ENCODE data around the gene PRKCZ. TPM values are rescaled to one million over a fixed set of nuclear protein-coding genes. Genes with fewer than 3 reads are reported as not detected.

Gene PRKCZ
- total and polyA plus RNA-seq, 9 of the 15 experiments (the other 6 are each of a cell fraction or from before 2014, with no cell fraction given): 0.07 to 3.1 (median 1.3) TPM

DNA sequence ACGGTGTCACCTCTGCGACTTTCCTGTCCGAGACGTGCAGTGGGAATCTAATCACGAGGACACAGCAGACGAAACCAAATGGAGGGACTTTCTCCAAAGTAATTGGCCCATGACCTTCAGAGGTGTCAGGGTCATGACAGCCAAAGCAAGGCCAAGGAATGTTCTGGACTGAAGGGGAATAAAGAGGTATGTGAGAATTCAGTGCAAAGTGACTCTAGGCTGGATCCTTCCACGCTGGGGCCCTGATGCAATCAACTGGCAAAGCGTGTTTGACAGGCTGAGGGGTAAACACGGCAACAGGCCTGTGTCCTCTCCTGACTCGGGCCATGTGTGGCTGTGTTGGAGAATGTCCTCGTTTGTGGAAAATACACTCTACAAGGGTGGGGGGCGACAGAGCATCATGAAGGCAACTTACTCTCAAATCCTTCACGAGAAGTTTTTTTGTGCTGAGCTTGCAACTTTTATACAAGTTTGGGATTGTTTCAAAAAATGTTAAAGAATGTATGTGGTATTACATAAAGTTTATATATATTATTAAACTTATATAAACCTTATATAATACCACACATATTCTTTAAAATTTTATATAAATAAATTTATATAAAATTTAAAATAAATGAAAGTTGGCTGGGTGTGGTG, 48.3 kb upstream of the PRKCZ start (continued):
- TF ChIP-seq OTX1 (CRISPR knock-in tag; IDR thresholded peaks at IDR 0.05) (no peak), ZNF24 (IDR thresholded peaks at IDR 0.05) (peak; percentile 14; the same call in 1 of the 2 replicates), ZNF780A (CRISPR knock-in tag; IDR thresholded peaks at IDR 0.05) (no peak), ZC3H8 (IDR thresholded peaks at IDR 0.05) (no peak), SLC30A9 (CRISPR knock-in tag; IDR thresholded peaks at IDR 0.05) (no peak), RAD21 (CRISPR knock-in tag; conservative IDR thresholded peaks at IDR 0.05 in 1 of 2, IDR thresholded peaks at IDR 0.05 in 1 of 2) (no peak), ZNF589 (CRISPR knock-in tag; IDR thresholded peaks at IDR 0.05; ENCODE audit: low read depth) (peak; percentile 84), ARID3A (IDR thresholded peaks at IDR 0.05; ENCODE audit: borderline replicate concordance, low read depth, low read length) (no peak), HES1 (IDR thresholded peaks at IDR 0.05; ENCODE audit: low read depth) (no peak), ID3 (CRISPR knock-in tag; IDR thresholded peaks at IDR 0.05) (0 out of 2 replicates have a peak, but pooled peaks have one; percentile 17), ID3 (tag; IDR thresholded peaks at IDR 0.05) (no peak), WHSC1 (IDR thresholded peaks at IDR 0.05; ENCODE audit: low read length) (no peak), ZNF583 (CRISPR knock-in tag; IDR thresholded peaks at IDR 0.05) (no peak), ZNF133 (CRISPR knock-in tag; IDR thresholded peaks at IDR 0.05) (no peak), THRAP3 (IDR thresholded peaks at IDR 0.05; ENCODE audit: borderline replicate concordance) (no peak), JUN (IDR thresholded peaks at IDR 0.05; ENCODE audit: borderline replicate concordance, low read depth, low read length) (no peak), JUN (CRISPR knock-in tag; IDR thresholded peaks at IDR 0.05; ENCODE audit: borderline replicate concordance) (no peak), BDP1 (IDR thresholded peaks at IDR 0.05; ENCODE audit: insufficient read depth, insufficient read length) (no peak), TEAD4 (IDR thresholded peaks at IDR 0.05; ENCODE audit: low read length) (no peak), TEAD4 (CRISPR knock-in tag; IDR thresholded peaks at IDR 0.05; ENCODE audit: borderline replicate concordance) (no peak), NFRKB (IDR thresholded peaks at IDR 0.05; ENCODE audit: low read depth) (no peak), TCF3 (CRISPR knock-in tag; IDR thresholded peaks at IDR 0.05) (no peak), ZNF347 (CRISPR knock-in tag; IDR thresholded peaks at IDR 0.05; ENCODE audit: low read depth) (no peak), ZNF134 (CRISPR knock-in tag; conservative IDR thresholded peaks at IDR 0.05) (no peak), GATA2 (CRISPR knock-in tag; IDR thresholded peaks at IDR 0.05) (no peak), FOXK1 (CRISPR knock-in tag; IDR thresholded peaks at IDR 0.05; ENCODE audit: borderline replicate concordance) (no peak), ZNF696 (CRISPR knock-in tag; conservative IDR thresholded peaks at IDR 0.05) (no peak)
- TF ChIP-seq, protein P1, sequence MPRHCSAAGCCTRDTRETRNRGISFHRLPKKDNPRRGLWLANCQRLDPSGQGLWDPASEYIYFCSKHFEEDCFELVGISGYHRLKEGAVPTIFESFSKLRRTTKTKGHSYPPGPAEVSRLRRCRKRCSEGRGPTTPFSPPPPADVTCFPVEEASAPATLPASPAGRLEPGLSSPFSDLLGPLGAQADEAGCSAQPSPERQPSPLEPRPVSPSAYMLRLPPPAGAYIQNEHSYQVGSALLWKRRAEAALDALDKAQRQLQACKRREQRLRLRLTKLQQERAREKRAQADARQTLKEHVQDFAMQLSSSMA (CRISPR knock-in tag; IDR thresholded peaks at IDR 0.05): no peak
